ENCODE data around the gene NIPAL3. TPM values are rescaled to one million over a fixed set of nuclear protein-coding genes. Genes with fewer than 3 reads are reported as not detected.

Gene NIPAL3
- polyA plus RNA-seq, 1 donor from 2014 or later = 9.6 TPM

DNA sequence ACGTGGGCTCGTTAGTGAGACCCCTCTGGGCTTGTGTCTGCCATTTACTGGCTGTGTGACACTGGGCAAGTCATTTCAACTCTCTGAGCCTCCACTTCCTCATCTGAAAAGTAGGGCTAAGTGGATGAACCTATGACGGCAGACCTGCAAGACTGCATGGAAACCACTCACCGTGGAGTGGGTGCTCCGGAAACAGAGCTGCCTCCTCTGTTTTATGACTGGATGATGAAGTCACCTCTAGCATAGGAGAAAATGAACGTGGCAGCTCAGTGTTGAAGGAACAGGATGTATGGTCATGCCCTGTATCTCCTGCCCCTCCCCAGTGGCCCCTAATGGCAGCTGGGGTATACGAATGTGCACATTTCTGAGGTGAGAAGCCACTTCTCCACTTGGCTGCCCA lies 42.6 kb upstream of the NIPAL3 start:
- Histone ChIP-seq H3K9me2 (ENCODE audit: insufficient read depth, low read length) (no peaks in the 10 kb centered on the region), H3K27me3 (ENCODE audit: insufficient read depth, low read depth, low read length) (no peaks in the 10 kb centered on the region), H2AFZ (ENCODE audit: low read depth, low read length) (no peak overlapping the region), H3K79me2 (replicated peaks; ENCODE audit: insufficient read depth, low read length) (no peaks in the 10 kb centered on the region), H3K4me2 (ENCODE audit: low read length) (no peak overlapping the region), H3K27ac (ENCODE audit: low read length) (no peak overlapping the region), H3F3A (ENCODE audit: insufficient read depth, low read length, poor library complexity, severe bottlenecking) (no peaks in the 10 kb centered on the region), H3K4me3 (ENCODE audit: low read length) (no peak overlapping the region), H3K9ac (ENCODE audit: low read length) (no peak overlapping the region), H3K9me3 (ENCODE audit: low read length) (no peaks in the 10 kb centered on the region), H3K36me3 (ENCODE audit: insufficient read depth, low read length) (no peaks in the 10 kb centered on the region), H4K20me1 (ENCODE audit: insufficient read depth) (no peaks in the 10 kb centered on the region)
- TF ChIP-seq RAD21 (conservative IDR thresholded peaks at IDR 0.05) (no peak), REST (IDR thresholded peaks at IDR 0.05; ENCODE audit: borderline replicate concordance) (no peak), MXI1 (conservative IDR thresholded peaks at IDR 0.05; ENCODE audit: poor library complexity, severe bottlenecking) (no peak), POLR2AphosphoS5 (IDR thresholded peaks at IDR 0.05) (no peak), EZH2 (IDR thresholded peaks at IDR 0.05; ENCODE audit: borderline replicate concordance, insufficient read depth, low read length, poor library complexity, severe bottlenecking) (no peak), EP300 (conservative IDR thresholded peaks at IDR 0.05; ENCODE audit: poor library complexity, severe bottlenecking) (no peak), SMC3 (conservative IDR thresholded peaks at IDR 0.05; ENCODE audit: poor library complexity) (no peak)

GRCh38 chr1:24373710-24374109 lies 41.9 kb upstream of the NIPAL3 start:
- Histone ChIP-seq H3F3A (ENCODE audit: insufficient read depth, low read length, poor library complexity, severe bottlenecking) (no peaks in the 10 kb centered on the region), H3K9me3 (ENCODE audit: low read length) (no peaks in the 10 kb centered on the region), H3K4me2 (ENCODE audit: low read length) (no peak overlapping the region), H3K27ac (ENCODE audit: low read length) (no peak overlapping the region), H3K79me2 (replicated peaks; ENCODE audit: insufficient read depth, low read length) (no peaks in the 10 kb centered on the region), H4K20me1 (ENCODE audit: insufficient read depth) (no peaks in the 10 kb centered on the region), H3K36me3 (ENCODE audit: insufficient read depth, low read length) (no peaks in the 10 kb centered on the region), H3K9me2 (ENCODE audit: insufficient read depth, low read length) (no peaks in the 10 kb centered on the region), H3K9ac (ENCODE audit: low read length) (no peak overlapping the region), H3K4me3 (ENCODE audit: low read length) (no peak overlapping the region), H2AFZ (ENCODE audit: low read depth, low read length) (no peak overlapping the region), H3K27me3 (ENCODE audit: insufficient read depth, low read depth, low read length) (no peaks in the 10 kb centered on the region)
- no peak for TF ChIP-seq RAD21 (conservative IDR thresholded peaks at IDR 0.05)
- no peak for TF ChIP-seq MXI1 (conservative IDR thresholded peaks at IDR 0.05; ENCODE audit: poor library complexity, severe bottlenecking)
- no peak for TF ChIP-seq EP300 (conservative IDR thresholded peaks at IDR 0.05; ENCODE audit: poor library complexity, severe bottlenecking)
- TF ChIP-seq TAF1 (IDR thresholded peaks at IDR 0.05; ENCODE audit: low read depth) = no peak
- TF ChIP-seq EZH2 (IDR thresholded peaks at IDR 0.05; ENCODE audit: borderline replicate concordance, insufficient read depth, low read length, poor library complexity, severe bottlenecking) = no peak
- TF ChIP-seq CTCF (IDR thresholded peaks at IDR 0.05; ENCODE audit: poor library complexity, severe bottlenecking) = no peak
- no peak for TF ChIP-seq POLR2AphosphoS5 (IDR thresholded peaks at IDR 0.05)
